K562 (cell line): ENCODE measurements around the gene SLC24A3. TPM values are rescaled to one million over a fixed set of nuclear protein-coding genes. Genes with fewer than 3 reads are reported as not detected.

Source experiments
- ATAC-seq: fragments of 200-7000 bp; cut with Tn5 transposase; 3 replicates; pipeline ENCODE4 v1.9.1; 2020; ENCODE audit warnings: moderate library complexity
- BruUV-seq: library from RNA; stranded (reverse); fragments of 400-500 nt; replicated peaks from 2 replicates; lab custom pipeline; 2021; lab: Mats Ljungman, UMichigan
- CTCF ChIA-PET: fragments of 300-600 bp; formaldehyde crosslinking; extraction: SDS; loops from one replicate; lab custom pipeline; 2021; ENCODE audit warnings: low intra/inter-chr PET ratio; lab: Yijun Ruan, JAX
- POLR2A ChIA-PET: fragments of 300-600, 350-650 bp; sonication (Branson Sonifier 250); formaldehyde crosslinking; extraction: SDS; loops from one replicate; lab custom pipeline; 2021; ENCODE audit warnings: antibody characterized with exemption, inconsistent platforms; lab: Yijun Ruan, JAX
- DNase-seq, 4 experiments: peaks; one replicate each; pipeline versions ENCODE4 v3.0.0 to v3.0.0-alpha.2; 2011 to 2018; ENCODE audit warnings: low spot score in 3 of 4, mixed read lengths in 3 of 4; ENCODE audit errors: extremely low read depth in 1 of 4
- FAIRE-seq: peaks from 2 replicates; lab custom pipeline; 2011; peaks lifted over from hg19 to GRCh38; lab: Jason Lieb, UNC
- H2AFZ ChIP-seq: 2 replicates; pipeline ENCODE4 v1.6.0; 2011; ENCODE audit warnings: low read depth, low read length, control low read depth, inconsistent platforms
- H3K27ac ChIP-seq: fragments of 200-600 bp; 3 replicates; pipeline ENCODE4 v1.8.0; 2011; ENCODE audit warnings: low read depth, mild to moderate bottlenecking, control low read depth, inconsistent platforms, low read length, moderate library complexity, mixed read lengths; ENCODE audit errors: extremely low read depth
- H3K27me3 ChIP-seq, 2 experiments: fragments of 300-600 bp in 1 of 2; 2 replicates in 1 of 2; 3 replicates in 1 of 2; pipeline versions ENCODE4 v1.6.0 to v1.8.0; 2011; ENCODE audit warnings: inconsistent platforms in 2 of 2, low read length in 2 of 2, mild to moderate bottlenecking in 1 of 2, mixed read lengths in 1 of 2, moderate library complexity in 1 of 2; ENCODE audit not compliant: control insufficient read depth in 2 of 2, insufficient read depth in 2 of 2
- H3K36me3 ChIP-seq: fragments of 300-600 bp; 3 replicates; pipeline ENCODE4 v1.8.0; 2011; ENCODE audit warnings: mild to moderate bottlenecking, low read length, inconsistent platforms; ENCODE audit not compliant: control insufficient read depth, insufficient read depth
- H3K4me1 ChIP-seq, 2 experiments: fragments of 200-600 bp in 1 of 2; replicated peaks in 1 of 2; 2 replicates in 1 of 2; 3 replicates in 1 of 2; pipeline versions ENCODE4 v1.5.1 to v1.8.0; 2011; ENCODE audit warnings: inconsistent platforms in 2 of 2, low read length in 2 of 2, mild to moderate bottlenecking in 1 of 2, mixed read lengths in 1 of 2, moderate library complexity in 1 of 2; ENCODE audit not compliant: control insufficient read depth in 2 of 2, insufficient read depth in 2 of 2
- H3K4me2 ChIP-seq: 2 replicates; pipeline ENCODE4 v1.6.1; 2011; ENCODE audit warnings: low read length, control low read depth, inconsistent platforms, mixed read lengths; ENCODE audit not compliant: insufficient read depth
- H3K4me3 ChIP-seq: fragments of 200-600 bp; sonication (generic), shearing (Covaris generic); 2 replicates; pipeline ENCODE4 v1.5.1; 2016; ENCODE audit warnings: control low read depth, inconsistent platforms
- H3K79me2 ChIP-seq: fragments of 200-600 bp; 3 replicates; pipeline ENCODE4 v1.8.0; 2011; ENCODE audit warnings: low read length, inconsistent platforms; ENCODE audit not compliant: control insufficient read depth, insufficient read depth
- H3K9ac ChIP-seq, 2 experiments: 2 replicates each; pipeline versions ENCODE4 v1.6.0 to v1.6.1; 2011; ENCODE audit warnings: low read depth in 2 of 2, low read length in 2 of 2, control low read depth in 1 of 2, inconsistent platforms in 1 of 2, mild to moderate bottlenecking in 1 of 2, mixed read lengths in 1 of 2; ENCODE audit not compliant: insufficient read depth in 1 of 2
- H3K9me1 ChIP-seq: one replicate; pipeline ENCODE4 v1.6.0; 2011; ENCODE audit warnings: inconsistent platforms, mild to moderate bottlenecking, low read length, moderate library complexity; ENCODE audit not compliant: control insufficient read depth, insufficient read depth
- H3K9me3 ChIP-seq: replicated peaks from 2 replicates; pipeline ENCODE4 v1.5.1; 2011; ENCODE audit warnings: low read depth, low read length, inconsistent platforms; ENCODE audit not compliant: control insufficient read depth, insufficient read depth
- H4K20me1 ChIP-seq: replicated peaks from 2 replicates; pipeline ENCODE4 v1.6.1; 2011; ENCODE audit warnings: low read length, inconsistent platforms, mixed read lengths; ENCODE audit not compliant: control insufficient read depth, insufficient read depth
- BDP1 ChIP-seq: IDR thresholded peaks from 3 replicates; pipeline ENCODE4 v1.6.1; 2011; ENCODE audit not compliant: insufficient read length, insufficient read depth
- BHLHE40 ChIP-seq: IDR thresholded peaks from 2 replicates; pipeline ENCODE4 v1.6.1; 2011; ENCODE audit warnings: low read length, improper control_type of control experiment
- KLF1 ChIP-seq: fragments of 450-650 bp; IDR thresholded peaks from 2 replicates; pipeline ENCODE4 v1.6.1; 2016; ENCODE audit warnings: missing genetic modification characterization, missing compliant biosample characterization
- TSHZ1 ChIP-seq: fragments of 250-450 bp; sonication (Bioruptor Pico); IDR thresholded peaks from 2 replicates; pipeline ENCODE4 v1.4.0; 2020; ENCODE audit warnings: mild to moderate bottlenecking, moderate library complexity
- ZNF12 ChIP-seq: sonication (generic); formaldehyde crosslinking; IDR thresholded peaks from 2 replicates; pipeline ENCODE4 v1.4.0; 2020; ENCODE audit warnings: mild to moderate bottlenecking, missing genetic modification reagents
- WGBS: fragments of 100-300 bp; shearing (Covaris generic); methylation state at CpG from one replicate; pipeline ENCODE4 v1.1.6; 2016; ENCODE audit warnings: low coverage, mixed read lengths; ENCODE audit not compliant: insufficient coverage; ENCODE audit errors: missing lambda C conversion rate; 5-methylcytosine and 5-hydroxymethylcytosine counted together
- in situ Hi-C: fragments of 300-500 bp; cut with MboI; formaldehyde crosslinking; loops from 4 replicates; pipeline ENCODE4 v1.15.0; 2018; ENCODE audit warnings: inconsistent platforms, mixed read lengths
- intact Hi-C: fragments of 100-400 bp; cut with micrococcal nuclease; formaldehyde crosslinking; loops from 2 replicates; pipeline ENCODE4 v1.14.2; 2022
- polyA plus RNA-seq, 8 experiments: library from polyadenylated mRNA; depleted of rRNA in 4 of 8; stranded (reverse) in 5 of 8; unstranded in 3 of 8; fragments of >200 nt; fragmentation: Nextera tagmentation in 2 of 8; fragmentation: Illumina TruSeq in 1 of 8; extraction: Ambion mirVana in 2 of 8; extraction: Trizol in 1 of 8; gene quantifications; 2 replicates each; pipeline versions ENCODE4 v1.2.1 to v1.2.3, GENCODE V29; 2011 to 2014; ENCODE audit warnings: inconsistent platforms in 1 of 8, missing spikeins in 1 of 8
- total RNA-seq, 7 experiments: library from RNA; depleted of rRNA in 6 of 7; stranded (reverse); fragments of >200 nt in 6 of 7; fragmentation: Illumina TruSeq in 2 of 7; extraction: Trizol in 2 of 7; gene quantifications; 2 replicates each; pipeline versions ENCODE4 v1.2.1 to v1.2.3, GENCODE V29; 2011 to 2021; ENCODE audit warnings: low replicate concordance in 1 of 7

SLC24A3 gene
- total and polyA plus RNA-seq, 9 of the 15 experiments (the other 6 are each of a cell fraction or from before 2014, with no cell fraction given), result not detected

GRCh38 chr20:19502169-19502568, 289.7 kb downstream of the SLC24A3 start:
- ChIA-PET POLR2A (interaction anchor here (0.7 kb wide), 1 partner anchor 9 kb away, joined by 3 read pairs; no protein-coding TSS in a partner anchor), CTCF (no interaction called here)
- Histone ChIP-seq H2AFZ (no peak overlapping the region), H3K9ac (no peak overlapping the region), H3K79me2 (no peaks in the 10 kb centered on the region), H3K4me2 (no peak overlapping the region), H3K4me3 (no peak overlapping the region), H3K27me3 (no peaks in the 10 kb centered on the region), H4K20me1 (no peaks in the 10 kb centered on the region), H3K9me1 (no peaks in the 10 kb centered on the region), H3K27ac (no peak overlapping the region), H3K36me3 (no peaks in the 10 kb centered on the region), H3K9me3 (no peaks in the 10 kb centered on the region), H3K4me1 (no peaks in the 10 kb centered on the region; a peak in 1 of 5 replicates)
- BruUV-seq, result no TSS peak
- in situ Hi-C loops (no loop called here), intact Hi-C loops (no loop called here)
- FAIRE-seq (no peak), DNase-seq (no peak), ATAC-seq (no peak)
- TF ChIP-seq KLF1 (tag) (no peak), BDP1 (no peak), BHLHE40 (no peak), ZNF12 (no peak), TSHZ1 (CRISPR knock-in tag) (no peak)
- WGBS, result 0% methylated on average over 4 of the region's 5 CpGs
